Kidney glomerular epithelial cell (primary cell): ENCODE data around the gene PXK.
A peak's percentile ranks its signal among the peaks of the same experiment; 100 is the strongest.

Experiments
- DNase-seq: peaks from one replicate; lab custom pipeline; 2025; lab: John Stamatoyannopoulos, UW

The PXK gene

DNA sequence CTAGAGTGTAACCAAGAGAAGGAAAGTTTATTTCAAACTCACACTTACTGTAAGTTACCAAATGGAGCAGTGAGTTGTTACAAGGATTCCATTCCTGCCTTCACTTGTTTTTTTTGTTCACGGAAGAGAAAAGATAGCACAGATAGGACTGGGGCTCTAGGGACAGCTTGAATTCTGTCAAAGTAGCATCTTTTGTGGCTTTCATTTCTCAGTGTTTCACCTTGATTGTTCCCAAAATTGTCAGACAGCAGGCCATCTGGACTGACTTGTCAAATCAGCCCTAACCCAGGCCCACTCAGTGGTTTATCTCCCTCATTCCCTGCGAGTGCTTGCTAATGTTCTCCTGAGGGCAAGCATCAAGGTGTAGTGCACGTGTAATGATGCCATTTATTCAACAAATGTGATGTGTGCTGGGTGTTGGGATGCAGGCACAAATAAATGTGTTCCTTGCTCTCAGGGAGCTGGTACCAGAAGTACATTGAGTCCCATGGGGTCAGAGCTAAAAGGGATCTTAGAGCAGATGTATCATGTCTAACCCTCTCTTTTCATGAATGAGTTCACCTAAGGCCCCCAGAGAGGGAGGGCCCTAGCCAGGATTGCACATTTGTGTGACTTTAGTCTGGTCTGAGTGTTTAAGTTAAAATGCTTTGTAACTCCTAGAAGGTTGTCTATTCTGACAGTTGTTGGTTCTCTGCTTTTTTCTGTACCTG, 51.8 kb downstream of the PXK start:
- DNase-seq: no peak

DNA sequence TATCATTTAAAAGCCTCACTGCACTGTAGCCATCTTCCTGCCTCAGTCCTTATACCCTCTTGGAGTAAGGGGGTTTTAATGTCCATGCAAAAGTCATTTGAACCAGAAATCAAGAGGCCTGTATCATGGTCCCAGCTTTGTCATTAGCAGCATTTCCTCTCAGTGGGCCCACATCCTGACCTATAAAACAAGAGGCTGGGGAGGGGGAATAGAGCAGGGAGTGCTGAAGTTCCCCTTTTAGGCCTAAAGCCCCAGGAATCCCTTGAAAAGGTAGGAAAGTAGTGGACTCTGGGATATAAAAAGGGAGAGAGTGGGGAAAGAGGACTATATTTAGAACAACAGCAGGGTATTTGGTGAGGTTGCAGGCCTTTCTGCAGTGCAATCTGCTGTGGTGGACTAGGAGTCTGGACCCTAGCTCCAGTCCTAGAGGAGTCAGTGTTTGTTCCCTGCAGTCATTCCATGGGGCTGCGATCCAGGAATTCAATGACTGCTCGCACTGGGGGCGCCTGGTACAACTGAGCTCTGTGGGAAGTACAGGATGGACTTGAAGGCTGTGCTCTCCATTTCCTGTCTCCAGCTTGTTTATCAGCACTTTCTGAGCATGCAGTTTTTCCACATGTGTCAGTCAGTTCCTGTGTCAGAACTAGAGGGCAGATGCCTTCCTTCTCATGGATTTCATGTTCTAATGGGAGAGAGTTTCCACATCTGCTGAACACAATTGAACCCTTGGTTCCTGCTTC, 54.1 kb downstream of the PXK start:
- peak; percentile 50 for DNase-seq

DNA sequence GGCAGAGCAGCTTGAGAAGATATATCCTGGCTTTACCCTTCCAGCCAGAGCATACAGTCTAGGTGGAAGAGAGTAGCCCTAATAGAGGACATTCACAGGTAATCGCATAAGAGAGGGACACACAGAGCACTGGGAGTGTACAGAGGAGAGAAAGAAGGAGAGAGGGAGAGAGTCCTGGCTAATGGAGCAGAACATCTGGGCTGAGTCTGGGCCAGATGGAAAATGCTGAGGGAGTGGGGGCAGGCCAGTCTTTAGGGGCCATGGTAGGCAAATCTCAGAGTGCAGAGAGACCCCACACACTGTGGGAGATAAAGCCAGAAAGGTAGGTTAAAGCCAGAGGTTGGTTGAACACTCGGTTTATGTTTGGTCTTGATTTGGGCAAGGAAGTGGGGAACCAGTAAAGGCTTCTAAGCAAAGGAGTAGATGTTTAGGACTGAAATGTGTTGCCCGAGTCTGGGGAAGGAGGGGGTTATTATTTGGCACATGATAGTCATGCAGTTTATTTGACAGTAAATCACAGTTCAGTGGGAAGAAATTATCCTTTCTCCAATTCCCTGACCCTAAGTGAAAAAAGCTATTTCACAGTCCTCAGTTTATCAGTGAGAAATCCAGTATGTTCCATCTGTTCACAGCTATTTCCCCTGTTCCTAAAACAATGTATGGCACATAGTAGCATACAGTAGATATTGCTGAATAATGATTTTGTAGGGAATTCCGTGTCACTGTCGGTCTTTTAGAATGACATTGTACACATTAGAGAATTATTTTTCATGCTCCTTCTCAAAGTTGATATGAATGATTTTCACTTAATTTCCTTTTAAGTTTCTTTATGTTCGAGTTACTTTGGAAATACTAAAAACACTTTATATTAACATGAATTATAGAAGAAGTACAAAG, 55.2 kb downstream of the PXK start:
- no peak for DNase-seq

DNA sequence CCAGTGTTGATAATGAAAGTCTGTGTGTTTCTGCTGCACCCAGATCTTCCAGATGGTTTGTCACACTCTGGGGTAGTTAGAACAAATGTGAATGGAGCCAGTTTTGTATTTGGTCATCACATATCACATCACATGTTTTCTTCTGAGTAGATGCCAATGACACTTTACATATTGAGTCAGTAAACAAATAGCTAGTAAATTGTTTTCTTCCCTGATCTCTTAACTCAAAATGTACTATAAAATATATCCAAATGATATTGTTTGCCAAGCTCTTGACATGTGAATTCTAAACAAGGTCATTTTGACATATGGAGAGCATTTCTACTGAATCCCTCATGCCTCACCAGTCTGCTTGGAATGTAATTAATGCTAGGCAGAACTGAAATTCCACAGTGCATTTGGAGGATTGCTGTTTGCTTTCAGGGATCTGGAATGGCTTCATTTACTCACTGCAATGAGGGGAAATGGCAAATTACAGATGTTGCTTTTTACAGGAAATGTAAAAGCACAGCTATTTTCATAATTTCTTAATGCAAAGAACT, 55.9 kb downstream of the PXK start:
- peak; percentile 11 for DNase-seq

DNA sequence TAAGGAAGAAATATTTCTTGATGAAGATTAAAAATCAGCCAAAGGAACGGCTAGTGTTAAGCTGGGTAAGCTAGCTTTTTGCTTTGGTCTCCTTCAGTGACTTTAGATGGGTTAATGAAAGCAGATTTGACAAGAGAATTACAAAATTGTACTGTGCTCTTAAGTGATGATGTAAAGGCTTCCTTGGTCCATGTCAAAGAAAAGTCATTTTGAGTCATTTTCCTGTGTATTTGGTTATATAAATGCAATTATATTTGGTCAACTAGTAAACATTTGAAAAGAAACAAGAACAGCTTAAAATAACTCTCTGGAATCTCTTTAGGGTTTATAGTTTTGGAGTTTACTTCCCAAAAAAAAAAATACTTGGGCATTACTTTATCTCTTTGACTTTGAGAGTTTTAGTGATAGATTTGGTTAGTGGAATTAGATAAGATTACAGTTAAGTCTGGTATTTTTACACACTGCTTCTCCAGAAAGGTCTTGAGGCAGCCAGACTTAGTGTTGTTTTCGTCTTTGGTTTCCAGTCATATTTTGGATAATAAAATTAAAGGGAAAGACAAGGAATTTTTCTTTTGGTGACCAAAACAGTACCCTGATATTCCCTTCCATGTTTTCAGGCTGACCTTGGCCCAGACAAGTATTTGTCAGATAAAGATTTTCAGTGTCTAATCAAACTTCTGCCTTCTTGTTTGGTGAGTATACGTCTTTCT, 58.6 kb downstream of the PXK start:
- no peak for DNase-seq

DNA sequence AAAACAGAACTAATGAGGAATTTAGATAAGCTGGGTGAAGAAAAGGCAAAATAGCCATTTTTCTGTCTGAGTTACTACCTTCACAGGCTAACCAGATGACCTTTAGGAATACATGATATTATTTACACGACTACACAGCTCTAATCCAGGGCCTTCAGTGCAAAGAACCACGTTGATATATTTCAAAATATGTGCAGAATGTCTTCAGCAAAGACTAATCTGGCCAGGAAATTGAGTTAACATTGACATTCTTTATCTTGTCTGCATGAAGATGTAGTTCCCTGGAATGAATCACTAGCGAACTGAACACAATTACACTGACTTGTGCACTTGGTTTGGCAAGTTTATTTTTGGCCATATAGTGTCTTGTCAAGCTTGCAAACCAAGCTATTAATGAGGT, 59.5 kb downstream of the PXK start:
- DNase-seq: no peak

DNA sequence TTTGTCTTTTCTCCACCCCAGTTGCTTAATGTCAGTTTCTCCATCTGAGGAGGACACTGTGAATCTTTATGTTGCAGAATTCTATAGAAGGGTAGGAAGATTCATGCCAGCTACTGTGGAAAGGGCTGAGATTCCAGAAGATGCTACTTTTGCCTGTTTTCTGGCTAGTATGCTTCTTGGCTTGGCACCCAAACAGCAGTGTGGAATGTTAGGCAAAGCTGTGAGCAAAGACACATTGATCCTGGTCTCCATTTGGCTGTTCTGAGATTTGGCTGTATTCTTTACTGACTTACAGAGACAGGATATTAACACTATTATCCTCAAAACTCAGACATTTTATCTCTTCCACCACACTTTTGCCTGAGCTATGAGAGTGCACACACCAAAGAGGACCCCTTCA, 61.6 kb downstream of the PXK start:
- no peak for DNase-seq

DNA sequence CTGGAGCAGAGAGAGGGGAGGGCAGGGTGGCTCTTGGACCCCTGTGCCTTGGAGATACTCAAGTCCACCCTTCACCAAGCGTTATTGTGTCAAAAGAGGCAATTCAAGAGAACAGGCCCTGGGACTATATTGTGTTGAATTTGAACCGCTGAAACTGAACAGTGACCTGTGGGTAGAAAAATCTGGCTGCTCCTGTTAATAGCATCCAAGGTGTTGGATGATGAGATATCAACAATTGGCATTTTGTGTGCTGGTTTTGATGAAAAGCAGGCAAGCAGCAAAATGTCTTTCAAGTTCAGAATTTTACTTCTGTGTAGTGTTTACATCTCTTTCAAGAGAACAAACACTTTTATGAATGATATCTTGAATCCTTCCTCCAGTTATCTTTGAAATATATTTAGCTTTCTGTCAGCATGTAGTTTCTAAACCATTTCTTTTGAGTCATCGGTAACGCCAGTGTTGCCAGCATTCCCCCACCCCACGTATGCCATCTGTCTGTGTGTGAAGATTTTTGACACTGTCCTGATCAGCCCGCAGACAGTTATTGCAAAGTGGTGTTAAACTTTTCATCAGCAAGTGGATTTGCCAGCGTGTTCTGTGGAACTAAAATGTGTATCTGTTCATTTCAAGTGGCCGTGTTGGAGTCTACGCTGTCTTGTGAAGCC, 66.1 kb downstream of the PXK start:
- no peak for DNase-seq

DNA sequence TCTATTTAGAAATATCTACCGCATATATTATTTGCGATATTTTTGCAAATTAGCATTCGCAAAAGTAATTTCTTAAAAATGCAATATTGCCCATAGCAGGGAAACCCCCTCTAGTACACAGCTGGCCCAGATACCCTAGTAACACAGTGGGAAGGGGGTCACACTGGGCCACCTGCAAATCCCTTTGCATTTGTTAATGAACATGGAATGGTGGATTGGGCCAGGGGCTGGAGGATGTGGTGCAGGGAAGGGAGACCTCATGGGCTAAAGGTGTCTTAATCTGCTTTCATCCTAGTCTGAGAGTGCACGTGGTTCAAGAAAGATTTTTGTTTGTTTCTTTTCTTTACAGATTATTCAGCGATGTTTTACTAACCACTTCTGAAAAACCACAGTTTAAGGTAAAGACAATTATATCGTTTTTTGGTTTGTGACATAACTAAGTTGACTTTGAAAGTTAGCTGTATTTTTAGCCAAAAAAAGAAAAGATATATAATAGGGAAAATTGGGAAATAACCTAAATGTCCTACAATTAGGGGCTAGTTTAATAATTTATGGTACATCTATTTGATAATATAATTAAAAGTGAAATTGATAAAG, 70.9 kb downstream of the PXK start:
- no peak for DNase-seq

DNA sequence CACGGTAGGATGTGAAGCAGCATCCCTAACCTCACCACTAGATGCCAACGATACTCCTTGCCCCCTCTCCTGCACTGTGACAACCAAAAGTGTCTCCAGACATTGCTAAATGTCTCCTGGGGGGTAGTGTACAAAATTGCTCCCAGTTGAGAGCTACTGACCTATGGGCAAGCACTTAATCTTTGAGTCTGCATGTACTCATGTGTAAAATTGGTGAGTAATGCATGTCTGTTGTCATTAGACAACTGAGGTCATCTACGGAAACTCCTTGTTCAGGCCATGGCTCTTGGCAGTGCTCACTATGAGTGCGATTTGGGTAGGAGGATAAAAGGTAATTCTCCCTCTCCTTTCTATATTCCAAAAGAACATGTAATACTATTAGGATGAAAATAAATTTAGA, 71.7 kb downstream of the PXK start:
- peak; percentile 72 for DNase-seq

DNA sequence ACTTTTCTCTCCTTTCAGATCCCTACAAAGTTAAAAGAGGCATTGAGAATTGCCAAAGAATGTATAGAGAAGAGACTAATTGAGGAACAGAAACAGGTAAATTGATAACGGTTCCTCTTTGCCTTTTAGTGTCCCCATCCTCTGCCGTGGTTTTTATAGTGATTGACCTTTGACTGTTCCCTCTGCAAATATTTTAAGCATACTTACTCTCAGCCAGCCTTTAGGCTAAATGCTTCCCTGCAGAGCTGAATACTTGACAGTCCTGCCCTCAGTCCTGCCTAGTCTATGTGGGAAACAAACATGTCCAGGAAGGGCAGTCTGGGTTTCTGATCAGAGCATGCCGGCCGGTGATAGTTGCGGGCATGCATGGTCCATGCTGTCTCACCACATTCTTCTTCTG, 76.2 kb downstream of the PXK start:
- DNase-seq: no peak

DNA sequence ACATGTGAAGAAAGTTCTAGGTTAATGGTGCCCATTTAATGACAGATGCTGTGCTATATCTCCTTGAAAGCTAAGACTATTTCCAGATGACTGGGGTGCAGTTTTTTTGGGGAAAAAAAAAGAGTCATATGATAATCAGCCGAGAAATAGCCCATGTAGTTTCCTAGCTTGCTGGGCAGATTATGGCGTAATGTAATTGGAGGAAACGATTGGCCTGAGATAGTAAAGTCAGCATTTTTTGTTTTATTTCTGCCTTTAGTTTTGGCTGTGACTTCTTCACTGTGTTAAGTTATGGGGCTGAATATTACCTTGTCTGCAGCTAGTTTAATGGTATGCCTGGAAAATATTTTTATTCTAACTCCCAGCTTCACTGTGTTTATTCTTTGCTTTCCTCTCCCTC, 77.0 kb downstream of the PXK start:
- DNase-seq: no peak

DNA sequence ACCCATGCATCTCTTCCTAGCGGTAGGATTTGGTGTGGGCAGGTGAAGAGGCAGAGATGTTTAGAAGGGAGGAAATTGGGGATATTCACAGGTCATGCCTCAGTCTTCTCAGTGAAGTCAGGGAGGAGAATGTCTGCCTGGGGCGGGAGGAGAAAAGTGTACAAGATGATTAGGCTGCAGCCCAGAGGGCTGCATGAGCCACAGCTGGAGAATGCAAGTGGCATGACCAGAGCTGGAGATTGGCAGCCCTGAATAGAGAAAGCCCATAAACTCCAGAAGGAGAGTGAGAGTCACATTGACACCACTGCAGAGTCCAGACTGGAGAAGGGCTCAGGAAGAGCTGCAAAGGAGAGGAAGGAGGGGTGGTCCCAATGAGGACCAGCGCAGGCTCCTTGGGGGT, 78.3 kb downstream of the PXK start:
- DNase-seq: no peak

DNA sequence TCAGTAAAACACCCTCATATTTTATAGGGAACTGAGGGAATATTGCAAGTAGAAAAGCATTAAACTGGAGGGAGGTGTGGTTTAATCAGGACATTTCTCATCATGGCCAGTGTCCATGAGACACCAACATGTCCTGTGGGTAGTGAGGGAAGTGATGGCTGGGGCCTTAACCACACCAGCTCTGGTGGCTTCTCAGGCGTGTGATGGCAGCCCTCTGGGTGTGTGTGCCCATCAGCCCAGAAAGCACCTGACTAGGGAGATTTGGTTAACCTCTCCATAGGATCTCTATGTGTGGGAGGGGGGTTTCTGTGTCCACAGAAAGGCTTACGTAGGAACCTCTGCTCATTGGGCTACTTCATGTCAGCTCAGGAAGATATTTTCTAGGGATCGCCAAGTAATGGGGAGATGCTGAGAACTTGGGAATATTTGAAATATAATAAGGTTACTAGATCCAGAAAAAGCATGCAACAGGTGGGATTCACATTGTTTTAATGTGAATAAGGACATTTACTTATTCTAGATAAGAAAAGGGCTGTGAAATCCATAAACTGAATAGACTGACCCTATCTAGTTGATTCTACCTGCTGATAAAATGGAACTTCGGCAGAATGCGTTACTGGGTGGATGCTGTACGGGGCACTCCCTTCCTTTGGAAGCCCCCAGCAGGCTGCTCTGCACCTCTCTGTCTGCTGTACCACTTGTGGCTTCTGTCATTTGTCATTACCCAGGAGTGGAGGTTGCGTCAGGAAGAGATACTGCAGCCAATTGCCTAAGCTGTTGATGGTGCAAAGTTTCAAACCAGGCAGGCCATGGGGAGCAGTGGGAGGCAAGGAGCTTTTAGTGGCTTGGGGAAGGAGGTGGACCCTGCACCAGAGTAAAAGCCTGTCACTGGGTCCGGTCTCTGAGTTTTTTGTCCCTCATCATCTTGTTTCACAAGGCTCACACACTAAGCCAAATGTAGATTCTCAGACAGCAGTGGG, 79.4 kb downstream of the PXK start:
- no peak for DNase-seq

DNA sequence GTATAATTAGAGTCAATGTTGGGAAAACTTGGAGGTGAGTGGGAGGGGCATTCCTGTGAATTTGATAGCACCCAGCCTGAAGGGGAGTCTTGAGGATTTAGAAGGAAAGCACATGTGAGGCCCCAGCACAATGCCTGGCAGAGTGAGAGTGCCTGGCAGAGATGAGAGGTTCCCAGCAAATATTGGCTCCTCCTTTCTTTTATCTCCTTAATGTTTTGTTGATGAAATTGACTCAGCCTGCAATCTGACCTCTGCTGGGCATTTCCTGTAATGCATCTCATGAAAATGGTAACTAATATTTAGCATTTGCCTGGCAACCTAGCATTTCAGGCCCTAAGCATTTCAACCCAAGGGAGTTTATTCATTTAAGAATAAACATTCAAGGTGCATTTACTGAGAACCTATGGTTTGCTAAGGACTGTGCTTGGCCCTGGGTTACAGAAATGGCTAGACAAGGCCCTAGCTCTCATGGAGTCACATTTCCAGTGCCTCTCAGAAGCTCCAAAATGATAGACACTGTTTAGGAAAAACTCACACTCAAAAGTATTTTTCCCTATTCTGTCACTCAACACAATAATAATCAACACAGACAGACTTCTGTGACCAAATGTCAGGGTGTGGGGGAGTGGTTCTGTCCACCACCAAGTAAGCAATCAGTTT, 82.0 kb downstream of the PXK start:
- DNase-seq: peak; percentile 71

DNA sequence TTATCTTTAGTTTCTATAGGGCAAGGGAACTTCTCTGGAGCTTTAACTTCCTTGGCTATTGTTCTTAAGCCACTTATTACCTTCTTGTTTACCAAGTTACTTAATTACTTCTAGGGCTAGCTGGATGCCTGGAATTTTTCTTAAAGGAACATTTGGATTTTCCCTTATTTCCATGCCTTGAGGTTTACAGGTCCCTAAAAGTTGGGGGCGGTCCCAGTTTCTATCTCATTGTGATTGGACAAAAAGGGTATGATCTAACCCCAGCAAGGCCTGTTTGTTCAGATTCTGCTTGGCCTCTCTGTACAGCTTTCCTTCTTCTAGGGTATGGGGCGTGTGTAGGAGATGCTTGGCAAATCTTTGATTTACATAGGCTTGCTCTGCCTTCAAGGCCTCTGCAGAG, 83.5 kb downstream of the PXK start:
- DNase-seq: no peak

DNA sequence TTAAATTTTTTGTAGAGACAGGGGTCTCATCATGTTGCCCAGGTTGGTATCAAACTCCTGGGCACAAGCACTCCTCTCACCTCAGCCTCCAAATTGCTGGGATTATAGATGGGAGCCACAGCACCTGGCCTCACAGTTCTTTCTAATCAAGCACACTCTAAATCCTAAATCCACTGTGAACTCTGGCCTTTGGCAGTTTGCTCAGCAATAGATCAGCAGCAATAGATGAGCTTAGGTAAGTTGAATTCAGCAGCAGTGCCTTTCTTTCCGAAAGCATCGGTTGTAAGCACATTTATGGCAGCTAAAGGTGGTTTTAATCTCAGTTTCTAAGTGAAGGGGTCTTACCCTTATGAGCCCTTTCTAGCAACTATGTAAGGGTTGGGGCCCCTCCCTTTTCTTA, 84.4 kb downstream of the PXK start:
- DNase-seq: no peak

DNA sequence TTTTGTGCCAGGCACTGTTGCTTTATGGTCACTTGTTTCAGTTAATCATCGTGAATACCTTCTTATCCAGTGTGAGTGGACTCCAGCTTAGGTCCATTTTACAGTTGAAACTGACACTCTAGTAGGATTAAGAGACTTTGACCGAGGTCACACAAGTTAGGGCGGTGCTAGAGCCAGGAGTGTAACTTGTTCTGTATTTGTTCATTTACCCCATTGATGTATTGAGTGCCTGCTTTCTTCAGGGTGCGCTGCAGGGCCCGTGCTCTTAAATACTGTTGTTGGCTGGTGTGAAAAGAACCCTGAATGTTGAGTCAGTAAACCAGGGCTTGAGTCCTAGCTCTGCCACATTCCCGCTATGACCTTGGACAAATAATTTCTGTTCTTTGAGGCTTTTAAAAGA, 85.5 kb downstream of the PXK start:
- DNase-seq: no peak
